Kidney glomerular epithelial cell (primary cell): ENCODE measurements around the gene ASPM.
"Not testable (repeated sequence)": the region's sequence is repeated elsewhere in the genome, so short reads cannot be mapped to it uniquely, and the experiment has no call there.

Experiments used
- DNase-seq: peaks from one replicate; lab custom pipeline; 2025; lab: John Stamatoyannopoulos, UW

The ASPM gene

GRCh38 chr1:197083474-197083873 is 63.0 kb downstream of the ASPM start:
- no peak for DNase-seq

- DNase-seq, result no peak
Observed at GRCh38 chr1:197081117-197081753, 65.2 kb downstream of the ASPM start.

- DNase-seq, result no peak
Observed at GRCh38 chr1:197080323-197080722, 66.1 kb downstream of the ASPM start.

GRCh38 chr1:197076585-197076984 is 69.9 kb downstream of the ASPM start:
- DNase-seq, result no peak

GRCh38 chr1:197073978-197074377 is 72.5 kb downstream of the ASPM start:
- DNase-seq, result no peak

- no peak for DNase-seq
Observed at GRCh38 chr1:197067457-197067818, 79.0 kb downstream of the ASPM start.

GRCh38 chr1:197066719-197067456 is 79.6 kb downstream of the ASPM start, which contains the start of gene F13B:
F13B (minus strand) TSS chr1:197067260; CDS start chr1:197067223, 37 bp downstream.
- peak; percentile 10 for DNase-seq

GRCh38 chr1:197066277-197066676 is 80.2 kb downstream of the ASPM start:
- no peak for DNase-seq

GRCh38 chr1:197065559-197065958 is 80.9 kb downstream of the ASPM start:
- DNase-seq, result no peak

GRCh38 chr1:197063212-197063611 is 83.3 kb downstream of the ASPM start:
- DNase-seq, result no peak

GRCh38 chr1:197062692-197063091 is 83.8 kb downstream of the ASPM start:
- DNase-seq, result no peak

- DNase-seq, result no peak
Observed at GRCh38 chr1:197049100-197049499, 97.4 kb downstream of the ASPM start.

- peak; percentile 30 for DNase-seq
Observed at GRCh38 chr1:197042676-197043341, 103.7 kb downstream of the ASPM start.

- DNase-seq, result no peak
Observed at GRCh38 chr1:197041486-197042353, 104.7 kb downstream of the ASPM start.

GRCh38 chr1:197036861-197037260 is 109.6 kb downstream of the ASPM start:
- DNase-seq, result no peak

- DNase-seq, result not testable (repeated sequence)
Observed at GRCh38 chr1:197034631-197035339, 111.7 kb downstream of the ASPM start.
